ENCODE results near the gene CDC16.
"Not testable (repeated sequence)": the region's sequence is repeated elsewhere in the genome, so short reads cannot be mapped to it uniquely, and the experiment has no call there.

GRCh38 chr13:114264313-114264712 lies 29.6 kb downstream of the CDC16 start:
- not testable (repeated sequence) for TF ChIP-seq POLR2A (IDR thresholded peaks at IDR 0.05)
- TF ChIP-seq, protein P1, sequence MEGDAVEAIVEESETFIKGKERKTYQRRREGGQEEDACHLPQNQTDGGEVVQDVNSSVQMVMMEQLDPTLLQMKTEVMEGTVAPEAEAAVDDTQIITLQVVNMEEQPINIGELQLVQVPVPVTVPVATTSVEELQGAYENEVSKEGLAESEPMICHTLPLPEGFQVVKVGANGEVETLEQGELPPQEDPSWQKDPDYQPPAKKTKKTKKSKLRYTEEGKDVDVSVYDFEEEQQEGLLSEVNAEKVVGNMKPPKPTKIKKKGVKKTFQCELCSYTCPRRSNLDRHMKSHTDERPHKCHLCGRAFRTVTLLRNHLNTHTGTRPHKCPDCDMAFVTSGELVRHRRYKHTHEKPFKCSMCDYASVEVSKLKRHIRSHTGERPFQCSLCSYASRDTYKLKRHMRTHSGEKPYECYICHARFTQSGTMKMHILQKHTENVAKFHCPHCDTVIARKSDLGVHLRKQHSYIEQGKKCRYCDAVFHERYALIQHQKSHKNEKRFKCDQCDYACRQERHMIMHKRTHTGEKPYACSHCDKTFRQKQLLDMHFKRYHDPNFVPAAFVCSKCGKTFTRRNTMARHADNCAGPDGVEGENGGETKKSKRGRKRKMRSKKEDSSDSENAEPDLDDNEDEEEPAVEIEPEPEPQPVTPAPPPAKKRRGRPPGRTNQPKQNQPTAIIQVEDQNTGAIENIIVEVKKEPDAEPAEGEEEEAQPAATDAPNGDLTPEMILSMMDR (IDR thresholded peaks at IDR 0.05), result not testable (repeated sequence)

Data from Peyer's patch (tissue), 4 donors.